ENCODE results near the gene CITED1.
A peak's percentile ranks its signal among the peaks of the same experiment; 100 is the strongest.

The CITED1 gene

DNA sequence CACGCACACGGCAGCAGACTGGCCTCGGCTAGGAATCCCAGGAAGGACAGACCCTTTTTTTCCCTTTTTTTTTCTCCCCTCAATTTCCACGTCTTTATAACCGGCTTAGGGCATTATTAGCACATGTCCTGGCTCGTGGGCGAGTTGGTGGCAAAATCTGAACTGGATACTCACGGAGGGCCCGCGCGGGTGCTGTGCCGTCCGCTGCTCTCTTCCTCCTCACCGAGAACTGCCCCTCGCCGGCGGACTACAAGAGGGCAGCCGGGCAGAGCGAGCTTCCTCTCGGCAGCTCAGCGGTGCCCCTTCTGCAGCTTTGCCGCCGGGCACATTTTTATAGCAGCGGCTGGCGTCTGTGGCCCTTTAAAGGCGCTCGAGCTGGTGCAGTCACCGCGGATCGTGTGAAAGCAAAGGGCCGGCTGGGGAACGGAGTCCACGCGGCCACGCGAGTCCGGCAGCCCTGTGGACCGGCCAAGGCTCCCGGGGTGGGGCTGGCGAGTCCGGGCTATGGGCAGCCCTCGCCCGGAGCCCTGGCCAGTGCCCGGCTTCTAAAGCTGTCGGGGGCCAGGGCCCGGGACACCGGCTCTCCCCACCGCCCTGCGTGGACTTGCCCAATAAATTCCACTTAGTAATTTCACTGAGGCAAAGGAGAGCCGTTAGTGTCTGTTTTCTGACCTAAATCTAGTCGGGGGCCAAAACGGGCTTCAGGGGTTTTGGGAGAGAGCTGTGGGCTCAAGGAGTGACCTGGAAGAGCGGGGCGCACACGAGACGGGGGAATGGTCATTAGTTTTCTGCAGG lies 1.3 kb upstream of the CITED1 start:
- TF ChIP-seq FOXP2 (optimal IDR thresholded peaks at IDR 0.05; ENCODE audit: borderline replicate concordance, extremely low read depth, extremely low read length, insufficient read depth) = no peak
- TF ChIP-seq POLR2AphosphoS5 (IDR thresholded peaks at IDR 0.05; ENCODE audit: low read depth, low read length) = peak; percentile 26; the same call in 1 of the 2 replicates

GRCh38 chrX:72306085-72306801 lies 529 bp upstream of the CITED1 start:
- TF ChIP-seq FOXP2 (optimal IDR thresholded peaks at IDR 0.05; ENCODE audit: borderline replicate concordance, extremely low read depth, extremely low read length, insufficient read depth) (no peak), POLR2AphosphoS5 (IDR thresholded peaks at IDR 0.05; ENCODE audit: low read depth, low read length) (no peak), SIN3A (IDR thresholded peaks at IDR 0.05; ENCODE audit: borderline replicate concordance, insufficient read depth, low read length) (no peak), TAF1 (IDR thresholded peaks at IDR 0.05; ENCODE audit: borderline replicate concordance, insufficient read depth, low read length) (no peak)
- TF ChIP-seq, protein P1, sequence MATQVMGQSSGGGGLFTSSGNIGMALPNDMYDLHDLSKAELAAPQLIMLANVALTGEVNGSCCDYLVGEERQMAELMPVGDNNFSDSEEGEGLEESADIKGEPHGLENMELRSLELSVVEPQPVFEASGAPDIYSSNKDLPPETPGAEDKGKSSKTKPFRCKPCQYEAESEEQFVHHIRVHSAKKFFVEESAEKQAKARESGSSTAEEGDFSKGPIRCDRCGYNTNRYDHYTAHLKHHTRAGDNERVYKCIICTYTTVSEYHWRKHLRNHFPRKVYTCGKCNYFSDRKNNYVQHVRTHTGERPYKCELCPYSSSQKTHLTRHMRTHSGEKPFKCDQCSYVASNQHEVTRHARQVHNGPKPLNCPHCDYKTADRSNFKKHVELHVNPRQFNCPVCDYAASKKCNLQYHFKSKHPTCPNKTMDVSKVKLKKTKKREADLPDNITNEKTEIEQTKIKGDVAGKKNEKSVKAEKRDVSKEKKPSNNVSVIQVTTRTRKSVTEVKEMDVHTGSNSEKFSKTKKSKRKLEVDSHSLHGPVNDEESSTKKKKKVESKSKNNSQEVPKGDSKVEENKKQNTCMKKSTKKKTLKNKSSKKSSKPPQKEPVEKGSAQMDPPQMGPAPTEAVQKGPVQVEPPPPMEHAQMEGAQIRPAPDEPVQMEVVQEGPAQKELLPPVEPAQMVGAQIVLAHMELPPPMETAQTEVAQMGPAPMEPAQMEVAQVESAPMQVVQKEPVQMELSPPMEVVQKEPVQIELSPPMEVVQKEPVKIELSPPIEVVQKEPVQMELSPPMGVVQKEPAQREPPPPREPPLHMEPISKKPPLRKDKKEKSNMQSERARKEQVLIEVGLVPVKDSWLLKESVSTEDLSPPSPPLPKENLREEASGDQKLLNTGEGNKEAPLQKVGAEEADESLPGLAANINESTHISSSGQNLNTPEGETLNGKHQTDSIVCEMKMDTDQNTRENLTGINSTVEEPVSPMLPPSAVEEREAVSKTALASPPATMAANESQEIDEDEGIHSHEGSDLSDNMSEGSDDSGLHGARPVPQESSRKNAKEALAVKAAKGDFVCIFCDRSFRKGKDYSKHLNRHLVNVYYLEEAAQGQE (IDR thresholded peaks at IDR 0.05; ENCODE audit: insufficient read depth in 1 of 2, low read depth in 2 of 2, low read length in 2 of 2) = no peak

DNA sequence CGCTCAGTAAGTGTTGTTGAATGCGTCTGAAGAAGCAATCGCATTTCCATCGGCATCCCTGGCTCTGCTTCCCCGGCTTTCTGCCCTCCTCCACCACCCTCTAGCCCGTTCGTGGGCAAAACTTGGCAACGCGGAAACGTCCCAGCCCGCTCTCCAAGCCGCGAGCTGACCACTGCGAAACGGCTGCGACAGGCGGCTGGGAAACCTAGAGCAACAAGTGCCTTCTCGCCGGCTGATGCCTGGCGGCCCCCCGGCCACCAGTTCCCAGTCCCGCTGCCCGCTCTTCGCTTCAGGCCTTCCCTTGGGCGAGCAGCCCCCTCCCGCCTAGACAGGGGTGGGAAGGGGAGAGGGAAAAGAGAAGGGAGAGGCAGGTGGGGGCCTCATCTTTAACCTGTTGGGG lies 837 bp downstream of the CITED1 start:
- no peak for TF ChIP-seq FOXP2 (optimal IDR thresholded peaks at IDR 0.05; ENCODE audit: borderline replicate concordance, extremely low read depth, extremely low read length, insufficient read depth)
- TF ChIP-seq, protein P1 (IDR thresholded peaks at IDR 0.05; ENCODE audit: insufficient read depth in 1 of 2, low read depth in 2 of 2, low read length in 2 of 2) = no peak
- no peak for TF ChIP-seq TAF1 (IDR thresholded peaks at IDR 0.05; ENCODE audit: borderline replicate concordance, insufficient read depth, low read length)
- no peak for TF ChIP-seq POLR2AphosphoS5 (IDR thresholded peaks at IDR 0.05; ENCODE audit: low read depth, low read length)
- no peak for TF ChIP-seq SIN3A (IDR thresholded peaks at IDR 0.05; ENCODE audit: borderline replicate concordance, insufficient read depth, low read length)

GRCh38 chrX:72301781-72302180 lies 3.9 kb downstream of the CITED1 start:
- TF ChIP-seq, protein P1 (IDR thresholded peaks at IDR 0.05; ENCODE audit: insufficient read depth in 1 of 2, low read depth in 2 of 2, low read length in 2 of 2) = no peak
- TF ChIP-seq FOXP2 (optimal IDR thresholded peaks at IDR 0.05; ENCODE audit: borderline replicate concordance, extremely low read depth, extremely low read length, insufficient read depth) = no peak

- TF ChIP-seq FOXP2 (optimal IDR thresholded peaks at IDR 0.05; ENCODE audit: borderline replicate concordance, extremely low read depth, extremely low read length, insufficient read depth) (no peak), TAF1 (IDR thresholded peaks at IDR 0.05; ENCODE audit: borderline replicate concordance, insufficient read depth, low read length) (no peak), SIN3A (IDR thresholded peaks at IDR 0.05; ENCODE audit: borderline replicate concordance, insufficient read depth, low read length) (no peak), POLR2AphosphoS5 (IDR thresholded peaks at IDR 0.05; ENCODE audit: low read depth, low read length) (no peak)
- TF ChIP-seq, protein P1 (IDR thresholded peaks at IDR 0.05; ENCODE audit: insufficient read depth in 1 of 2, low read depth in 2 of 2, low read length in 2 of 2) = no peak
These were observed 5.7 kb downstream of the CITED1 start for GRCh38 chrX:72299891-72300630.

Data from PFSK-1 (cell line).